ENCODE measurements around the gene LIX1L.
"Not testable (repeated sequence)": the region's sequence is repeated elsewhere in the genome, so short reads cannot be mapped to it uniquely, and the experiment has no call there.

LIX1L gene

GRCh38 chr1:145922266-145922665, 35.6 kb downstream of the LIX1L start:
- TF ChIP-seq CTCF (conservative IDR thresholded peaks at IDR 0.05; ENCODE audit: control insufficient read depth, insufficient read depth, low read depth, low read length): no peak
- peak; percentile 37 for DNase-seq (ENCODE audit: low read depth)
- no peak overlapping the region for H3K4me3 ChIP-seq (ENCODE audit: control insufficient read depth, low read depth, low read length)

GRCh38 chr1:145920297-145920696, 37.5 kb downstream of the LIX1L start:
- H3K4me3 ChIP-seq (ENCODE audit: control insufficient read depth, low read depth, low read length): not testable (repeated sequence)

GRCh38 chr1:145918992-145919939, 38.6 kb downstream of the LIX1L start:
- DNase-seq (ENCODE audit: low read depth): peak; percentile 79
- H3K4me3 ChIP-seq (ENCODE audit: control insufficient read depth, low read depth, low read length): peak overlapping the region; percentile 74
- TF ChIP-seq CTCF (conservative IDR thresholded peaks at IDR 0.05; ENCODE audit: control insufficient read depth, insufficient read depth, low read depth, low read length): peak; percentile 7

More at GRCh38 chr1:145920297-145920696, 37.5 kb downstream of the LIX1L start:
- DNase-seq (ENCODE audit: low read depth): not testable (repeated sequence)

GRCh38 chr1:145918144-145918991, 39.4 kb downstream of the LIX1L start, which contains the start of gene PEX11B:
PEX11B (minus strand) TSS chr1:145918717; CDS start chr1:145918688, 29 bp downstream.
- peak; percentile 82 for DNase-seq (ENCODE audit: low read depth)
- TF ChIP-seq CTCF (conservative IDR thresholded peaks at IDR 0.05; ENCODE audit: control insufficient read depth, insufficient read depth, low read depth, low read length): no peak
- peak within 1 kb of the TSS; percentile 74 for H3K4me3 ChIP-seq (ENCODE audit: control insufficient read depth, low read depth, low read length)

GRCh38 chr1:145917595-145917994, 40.2 kb downstream of the LIX1L start:
- H3K4me3 ChIP-seq (ENCODE audit: control insufficient read depth, low read depth, low read length): peak overlapping the region; percentile 74
- TF ChIP-seq CTCF (conservative IDR thresholded peaks at IDR 0.05; ENCODE audit: control insufficient read depth, insufficient read depth, low read depth, low read length): no peak
- no peak for DNase-seq (ENCODE audit: low read depth)

GRCh38 chr1:145916745-145917144, 41.1 kb downstream of the LIX1L start:
- no peak for TF ChIP-seq CTCF (conservative IDR thresholded peaks at IDR 0.05; ENCODE audit: control insufficient read depth, insufficient read depth, low read depth, low read length)
- H3K4me3 ChIP-seq (ENCODE audit: control insufficient read depth, low read depth, low read length): no peak overlapping the region
- peak; percentile 68 for DNase-seq (ENCODE audit: low read depth)

Data from fibroblast of mammary gland (primary cell).